DND-41 (cell line): ENCODE data around the gene BRINP1.

Source experiments
- EZH2 ChIP-seq: IDR thresholded peaks from 3 replicates; pipeline ENCODE4 v1.6.1; 2012; ENCODE audit warnings: borderline replicate concordance, low read depth, mild to moderate bottlenecking, moderate library complexity, low read length, inconsistent platforms; ENCODE audit not compliant: severe bottlenecking
- TF ChIP-seq, protein P1 (sequence below): IDR thresholded peaks from 2 replicates; pipeline ENCODE4 v1.5.1; 2012; ENCODE audit warnings: borderline replicate concordance, low read length, moderate library complexity, mild to moderate bottlenecking; ENCODE audit not compliant: poor library complexity, severe bottlenecking; ENCODE audit errors: extremely low read depth

DNA sequence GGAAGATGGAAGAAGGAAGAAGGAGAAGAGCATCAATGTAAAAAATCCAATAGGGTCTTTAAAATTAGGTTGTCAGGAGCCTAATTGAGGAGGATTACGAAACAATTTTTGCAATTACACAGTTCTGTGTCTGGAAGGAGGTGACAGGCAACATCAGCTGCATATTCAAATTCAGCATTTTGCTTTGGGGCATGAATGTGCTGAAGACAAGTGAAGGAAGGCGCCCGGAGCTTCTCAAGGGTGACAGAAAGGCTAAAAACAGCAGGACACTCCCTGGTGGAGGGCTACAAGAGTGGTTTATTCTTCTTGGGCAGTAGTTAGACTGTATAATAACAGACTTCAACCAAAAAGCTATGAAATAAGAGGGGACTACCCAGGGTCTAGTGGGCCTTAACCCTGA lies 188.3 kb downstream of the BRINP1 start:
- TF ChIP-seq, protein P1, sequence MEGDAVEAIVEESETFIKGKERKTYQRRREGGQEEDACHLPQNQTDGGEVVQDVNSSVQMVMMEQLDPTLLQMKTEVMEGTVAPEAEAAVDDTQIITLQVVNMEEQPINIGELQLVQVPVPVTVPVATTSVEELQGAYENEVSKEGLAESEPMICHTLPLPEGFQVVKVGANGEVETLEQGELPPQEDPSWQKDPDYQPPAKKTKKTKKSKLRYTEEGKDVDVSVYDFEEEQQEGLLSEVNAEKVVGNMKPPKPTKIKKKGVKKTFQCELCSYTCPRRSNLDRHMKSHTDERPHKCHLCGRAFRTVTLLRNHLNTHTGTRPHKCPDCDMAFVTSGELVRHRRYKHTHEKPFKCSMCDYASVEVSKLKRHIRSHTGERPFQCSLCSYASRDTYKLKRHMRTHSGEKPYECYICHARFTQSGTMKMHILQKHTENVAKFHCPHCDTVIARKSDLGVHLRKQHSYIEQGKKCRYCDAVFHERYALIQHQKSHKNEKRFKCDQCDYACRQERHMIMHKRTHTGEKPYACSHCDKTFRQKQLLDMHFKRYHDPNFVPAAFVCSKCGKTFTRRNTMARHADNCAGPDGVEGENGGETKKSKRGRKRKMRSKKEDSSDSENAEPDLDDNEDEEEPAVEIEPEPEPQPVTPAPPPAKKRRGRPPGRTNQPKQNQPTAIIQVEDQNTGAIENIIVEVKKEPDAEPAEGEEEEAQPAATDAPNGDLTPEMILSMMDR, result no peak
- no peak for TF ChIP-seq EZH2
